Tibial nerve (tissue), 4 donors: ENCODE data around the gene GOLPH3L. TPM values are rescaled to one million over a fixed set of nuclear protein-coding genes. Genes with fewer than 3 reads are reported as not detected.
"Not testable (repeated sequence)": the region's sequence is repeated elsewhere in the genome, so short reads cannot be mapped to it uniquely, and the experiment has no call there.

ENCODE experiments used
- DNase-seq, 2 donors: peaks; one replicate each; pipeline ENCODE4 v3.0.0-alpha.2; 2019; ENCODE audit warnings: low spot score in 2 of 2
- H3K27ac ChIP-seq, 4 donors: fragments of 200-600 bp; sonication (generic) in 3 of 4; one replicate each; pipeline ENCODE4 v1.5.1; 2017 to 2019; ENCODE audit warnings: mild to moderate bottlenecking in 1 of 4
- H3K27me3 ChIP-seq, 2 donors: fragments of 200-600 bp; sonication (generic) in 1 of 2; one replicate each; pipeline versions ENCODE4 v1.5.1 to v1.6.0; 2017 to 2019
- H3K36me3 ChIP-seq, 3 donors: fragments of 200-600 bp; sonication (generic); one replicate each; pipeline ENCODE4 v1.5.1; 2018 to 2019
- H3K4me1 ChIP-seq, 4 donors: fragments of 200-600 bp; sonication (generic) in 3 of 4; one replicate each; pipeline ENCODE4 v1.5.1; 2017 to 2019
- H3K4me3 ChIP-seq, 4 donors: fragments of 200-600 bp; sonication (generic) in 3 of 4; one replicate each; pipeline ENCODE4 v1.5.1; 2017 to 2019; ENCODE audit warnings: mild to moderate bottlenecking in 1 of 4, moderate library complexity in 1 of 4
- H3K9me3 ChIP-seq, 4 donors: fragments of 200-600 bp; sonication (generic) in 3 of 4; one replicate each; pipeline ENCODE4 v1.5.1; 2017 to 2019
- CTCF ChIP-seq, 5 experiments: fragments of 200-600 bp in 3 of 5; fragments of 450-650 bp in 2 of 5; sonication (generic) in 3 of 5; IDR thresholded peaks; one replicate each; pipeline ENCODE4 v1.5.1; 2016 to 2019; ENCODE audit warnings: antibody characterized with exemption in 5 of 5, mild to moderate bottlenecking in 3 of 5, moderate library complexity in 2 of 5
- EP300 ChIP-seq, 2 donors: sonication (generic); formaldehyde crosslinking; IDR thresholded peaks; one replicate each; pipeline ENCODE4 v1.6.1; 2017; ENCODE audit warnings: antibody characterized with exemption in 2 of 2, mild to moderate bottlenecking in 1 of 2
- POLR2A ChIP-seq, 2 donors: fragments of 450-650 bp; IDR thresholded peaks; one replicate each; pipeline ENCODE4 v1.6.1; 2017; ENCODE audit warnings: antibody characterized with exemption in 2 of 2, mild to moderate bottlenecking in 2 of 2, moderate library complexity in 2 of 2
- WGBS, 2 donors: methylation state at CpG; one replicate each; pipeline ENCODE4 v1.1.5; 2018; 5-methylcytosine and 5-hydroxymethylcytosine counted together
- total RNA-seq, 4 donors: library from RNA; depleted of rRNA; stranded (reverse); fragments of >200 nt; gene quantifications; one replicate each; pipeline ENCODE4 v1.1.0, GENCODE V29; 2016

The GOLPH3L gene
- total RNA-seq, 4 donors from 2014 or later = 20.6 to 30.9 (median 26.5) TPM

DNA sequence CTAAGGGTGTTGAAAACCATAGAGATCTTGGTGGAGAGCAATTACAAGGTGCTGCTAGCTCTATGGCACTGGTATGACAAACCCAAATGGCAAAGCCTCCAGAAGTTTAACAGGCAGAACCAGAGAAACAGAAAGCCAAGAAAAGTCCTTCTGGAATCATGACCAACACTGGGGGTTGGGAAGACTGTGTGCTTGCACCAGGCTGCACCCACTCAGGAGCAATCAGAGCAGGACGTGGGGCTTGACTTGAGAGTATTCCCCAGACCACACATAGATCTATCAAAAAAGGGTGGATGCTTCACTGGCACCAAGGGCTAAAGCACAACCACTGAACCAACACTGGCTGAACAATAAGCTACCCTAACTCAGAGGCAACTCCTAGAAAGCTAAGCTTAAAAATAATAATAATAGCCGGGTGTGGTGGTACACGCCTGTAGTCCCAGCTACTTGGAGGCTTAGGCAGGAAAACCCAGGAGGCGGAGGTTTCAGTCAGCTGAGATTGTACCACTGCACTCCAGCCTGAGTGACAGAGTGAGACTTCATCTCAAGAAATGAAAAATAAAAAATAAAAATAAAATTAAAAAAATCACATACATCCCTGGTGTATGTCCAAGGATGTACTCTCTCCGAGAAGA lies 47.4 kb downstream of the GOLPH3L start:
- Histone ChIP-seq H3K27me3 (no peaks in the 10 kb centered on the region), H3K4me1 (no peaks in the 10 kb centered on the region), H3K27ac (no peak overlapping the region), H3K36me3 (peaks cover 3 to 48% (median 10%) of the 10 kb centered on the region in 3 donors), H3K4me3 (no peak overlapping the region), H3K9me3 (no peaks in the 10 kb centered on the region)
- DNase-seq = no peak
- WGBS, 2 donors = 82 to 95% methylated on average over 5 of the region's 5 CpGs
- no peak for TF ChIP-seq EP300 (IDR thresholded peaks at IDR 0.05)

DNA sequence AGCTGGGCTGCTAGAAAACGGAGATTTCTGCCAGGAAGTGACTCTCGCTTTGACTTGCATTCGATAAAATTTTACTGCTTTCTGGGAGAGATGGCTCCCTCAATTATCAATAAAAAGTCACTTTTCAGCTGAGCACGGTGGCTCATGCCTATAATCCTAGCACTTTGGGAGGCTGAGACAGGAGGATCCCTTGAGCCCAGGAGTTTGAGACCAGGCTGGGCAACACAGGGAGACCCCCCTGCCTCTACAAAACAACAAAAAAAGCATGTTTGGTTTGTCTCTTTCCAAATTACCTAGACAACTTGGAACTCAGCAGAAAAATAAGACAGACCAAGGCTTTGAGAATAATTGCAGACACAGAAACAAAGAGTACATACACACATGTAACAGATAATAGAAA lies 54.7 kb downstream of the GOLPH3L start:
- WGBS, 2 donors = 60 to 73% methylated on average over 4 of the region's 4 CpGs
- H3K27me3 ChIP-seq = no peaks in the 10 kb centered on the region
- H3K9me3 ChIP-seq = no peaks in the 10 kb centered on the region
- TF ChIP-seq POLR2A (IDR thresholded peaks at IDR 0.05) (no peak), EP300 (IDR thresholded peaks at IDR 0.05) (no peak), CTCF (IDR thresholded peaks at IDR 0.05) (no peak)
- DNase-seq = no peak
- H3K4me3 ChIP-seq = no peak overlapping the region
- H3K36me3 ChIP-seq = peaks cover 0 to 19% (median 6%) of the 10 kb centered on the region in 3 donors
- H3K4me1 ChIP-seq = no peaks in the 10 kb centered on the region
- no peak overlapping the region for H3K27ac ChIP-seq

- not testable (repeated sequence) for H3K27me3 ChIP-seq, H3K9me3 ChIP-seq, DNase-seq, H3K4me3 ChIP-seq, H3K4me1 ChIP-seq, H3K27ac ChIP-seq
- 80% methylated on average over 9 of the region's 9 CpGs for WGBS, 2 donors
- H3K36me3 ChIP-seq = peaks cover 0 to 13% (median 0%) of the 10 kb centered on the region in 3 donors
Measured at GRCh38 chr1:150641126-150641815, 55.7 kb downstream of the GOLPH3L start.

GRCh38 chr1:150638430-150638829 lies 58.5 kb downstream of the GOLPH3L start:
- DNase-seq, H3K27ac ChIP-seq, H3K4me3 ChIP-seq, H3K9me3 ChIP-seq, H3K36me3 ChIP-seq, H3K4me1 ChIP-seq, H3K27me3 ChIP-seq: not testable (repeated sequence)
- 93 to 95% methylated on average over 6 of the region's 6 CpGs for WGBS, 2 donors

GRCh38 chr1:150634839-150635622 lies 61.9 kb downstream of the GOLPH3L start:
- H3K4me3 ChIP-seq, DNase-seq, H3K27me3 ChIP-seq, H3K27ac ChIP-seq, H3K36me3 ChIP-seq, H3K9me3 ChIP-seq: not testable (repeated sequence)
- H3K4me1 ChIP-seq = peaks cover 0 to 12% (median 4%) of the 10 kb centered on the region in 4 donors
- 59 to 66% methylated on average over 16 to 17 of the region's 17 CpGs for WGBS, 2 donors

- Histone ChIP-seq H3K27ac (peak within 1 kb of the TSS; percentile 96 to 99 (median 98)), H3K4me1 (peaks cover 0 to 30% (median 13%) of the 10 kb centered on the region in 4 donors), H3K36me3 (peaks cover 7 to 31% (median 7%) of the 10 kb centered on the region in 3 donors), H3K9me3 (no peaks in the 10 kb centered on the region), H3K4me3 (peak within 1 kb of the TSS; percentile 59 to 79 (median 64)), H3K27me3 (no peaks in the 10 kb centered on the region)
- DNase-seq = peak; percentile 96 to 97
- TF ChIP-seq POLR2A (IDR thresholded peaks at IDR 0.05) (peak; percentile 93 to 99), CTCF (IDR thresholded peaks at IDR 0.05) (peak in 2 of 5 experiments; percentile 22 to 43), EP300 (IDR thresholded peaks at IDR 0.05) (peak; percentile 58 to 99)
- WGBS, 2 donors = 1% methylated on average over 47 to 49 of the region's 49 CpGs
Measured at GRCh38 chr1:150629115-150629928, 67.6 kb downstream of the GOLPH3L start, which contains the start of gene ENSA. ENSA (minus strand) TSS chr1:150629612; CDS start chr1:150629470, 142 bp downstream.
